Fibroblast of the aortic adventitia (primary cell): Measurements from ENCODE around the gene LEO1. TPM values are rescaled to one million over a fixed set of nuclear protein-coding genes. Genes with fewer than 3 reads are reported as not detected.

Source experiments
- DNase-seq: peaks from one replicate; pipeline ENCODE4 v3.0.0-alpha.2; 2010; ENCODE audit warnings: low read depth
- H3K4me3 ChIP-seq: 2 replicates; pipeline ENCODE4 v1.5.1; 2011; ENCODE audit warnings: low read depth, mild to moderate bottlenecking, control low read depth, low read length, moderate library complexity
- CTCF ChIP-seq: IDR thresholded peaks from 2 replicates; pipeline ENCODE4 v1.5.1; 2011; ENCODE audit warnings: mild to moderate bottlenecking, low read length, control low read depth, inconsistent platforms; ENCODE audit not compliant: insufficient read depth
- total RNA-seq: library from RNA; depleted of rRNA; stranded (reverse); fragments of >200 nt; gene quantifications from 2 replicates; pipeline ENCODE4 v1.2.3, GENCODE V29; 2012; ENCODE audit warnings: low replicate concordance

The LEO1 gene
- total RNA-seq, 1 donor: 21.3 TPM

- DNase-seq: no peak
- no peak for TF ChIP-seq CTCF
- H3K4me3 ChIP-seq: no peak overlapping the region
These were observed 5.9 kb downstream of the LEO1 start for GRCh38 chr15:51965691-51966090.

GRCh38 chr15:51955504-51955903, 16.1 kb downstream of the LEO1 start:
- TF ChIP-seq CTCF: no peak
- no peak for DNase-seq
- H3K4me3 ChIP-seq: no peak overlapping the region

GRCh38 chr15:51952805-51953204, 18.8 kb downstream of the LEO1 start:
- DNase-seq: no peak
- H3K4me3 ChIP-seq: no peak overlapping the region
- TF ChIP-seq CTCF: no peak

- H3K4me3 ChIP-seq: no peak overlapping the region
- no peak for DNase-seq
- no peak for TF ChIP-seq CTCF
These were observed 24.5 kb downstream of the LEO1 start for GRCh38 chr15:51947124-51947523.

- no peak for DNase-seq
- no peak for TF ChIP-seq CTCF
These were observed 32.4 kb downstream of the LEO1 start for GRCh38 chr15:51939216-51939615.

GRCh38 chr15:51938286-51938685, 33.3 kb downstream of the LEO1 start:
- H3K4me3 ChIP-seq: no peak overlapping the region
- DNase-seq: no peak
- no peak for TF ChIP-seq CTCF

More at GRCh38 chr15:51939216-51939615, 32.4 kb downstream of the LEO1 start:
- H3K4me3 ChIP-seq: no peak overlapping the region

GRCh38 chr15:51936105-51936478, 35.5 kb downstream of the LEO1 start:
- no peak for TF ChIP-seq CTCF

More at GRCh38 chr15:51936105-51936478, 35.5 kb downstream of the LEO1 start:
- DNase-seq: no peak
- no peak overlapping the region for H3K4me3 ChIP-seq
